ENCODE data around the gene SSX2IP.

The SSX2IP gene

DNA sequence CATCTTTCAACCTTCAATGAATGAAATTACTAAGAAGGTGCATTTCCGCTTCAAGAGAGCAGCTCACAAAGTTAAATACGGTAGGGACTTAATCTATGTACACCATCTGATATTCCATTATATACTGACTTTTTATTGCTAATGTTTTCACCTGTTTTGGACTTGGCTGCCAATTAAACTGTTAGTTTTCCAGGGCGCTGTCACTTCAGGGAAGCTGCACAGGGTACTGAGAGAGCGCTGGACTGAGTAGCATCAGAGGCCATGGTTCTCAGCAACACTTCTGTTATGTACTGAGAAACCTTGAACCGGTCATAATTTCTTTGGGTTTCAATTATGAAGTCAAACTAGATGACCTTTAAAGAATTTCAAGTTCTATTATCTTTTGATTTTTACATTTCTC lies 8.2 kb downstream of the SSX2IP start:
- no peak overlapping the region for H3K4me3 ChIP-seq (ENCODE audit: low read depth, low read length)
- no peak for DNase-seq (ENCODE audit: low read depth)
- TF ChIP-seq CTCF (IDR thresholded peaks at IDR 0.05; ENCODE audit: low read depth, low read length, missing control alignments), result no peak
- in situ Hi-C loops (cut with HindIII; ENCODE audit: low sequenced_read_pairs), result no loop called here

DNA sequence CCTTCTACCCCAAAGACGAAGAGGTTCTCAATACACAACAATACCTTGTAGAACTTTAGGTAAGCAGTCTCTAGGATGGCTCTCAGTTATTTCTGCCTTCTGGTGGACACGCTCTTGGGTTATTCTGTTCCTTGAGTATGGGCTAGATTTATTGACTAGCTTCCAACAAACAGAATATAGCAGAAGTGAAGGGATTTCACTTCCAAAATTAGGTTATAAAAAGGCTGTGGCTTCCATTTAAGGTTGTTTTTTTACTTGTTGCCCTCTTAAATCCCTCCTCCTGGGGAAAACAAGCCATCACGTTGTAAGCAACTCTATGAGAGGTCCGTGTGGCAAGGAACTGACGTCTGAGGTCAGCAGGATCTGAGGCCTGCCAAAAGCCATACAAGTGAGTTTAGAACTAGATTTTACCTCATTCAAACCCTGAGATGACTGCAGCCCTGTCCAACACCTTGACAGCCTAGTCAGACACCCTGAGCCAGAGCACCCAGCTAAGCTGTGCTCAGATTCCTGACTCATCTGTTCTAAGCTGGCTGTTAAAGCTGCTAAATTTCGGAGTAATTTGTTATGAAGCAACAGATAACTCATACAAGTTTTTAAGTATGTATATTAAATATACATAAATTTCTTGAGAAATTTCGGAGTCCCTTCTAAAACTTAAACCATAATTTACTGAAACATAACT lies 12.7 kb downstream of the SSX2IP start:
- DNase-seq (ENCODE audit: low read depth), result no peak
- TF ChIP-seq CTCF (IDR thresholded peaks at IDR 0.05; ENCODE audit: low read depth, low read length, missing control alignments), result no peak
- no peak overlapping the region for H3K4me3 ChIP-seq (ENCODE audit: low read depth, low read length)
- in situ Hi-C loops (cut with HindIII; ENCODE audit: low sequenced_read_pairs), result no loop called here

GRCh38 chr1:84675631-84676030 lies 14.6 kb downstream of the SSX2IP start:
- in situ Hi-C loops (cut with HindIII; ENCODE audit: low sequenced_read_pairs), result no loop called here
- no peak for DNase-seq (ENCODE audit: low read depth)
- no peak for TF ChIP-seq CTCF (IDR thresholded peaks at IDR 0.05; ENCODE audit: low read depth, low read length, missing control alignments)
- H3K4me3 ChIP-seq (ENCODE audit: low read depth, low read length), result no peak overlapping the region

GRCh38 chr1:84675106-84675505 lies 15.2 kb downstream of the SSX2IP start:
- no peak for DNase-seq (ENCODE audit: low read depth)
- in situ Hi-C loops (cut with HindIII; ENCODE audit: low sequenced_read_pairs), result no loop called here
- no peak for TF ChIP-seq CTCF (IDR thresholded peaks at IDR 0.05; ENCODE audit: low read depth, low read length, missing control alignments)
- H3K4me3 ChIP-seq (ENCODE audit: low read depth, low read length), result no peak overlapping the region

GRCh38 chr1:84674705-84675104 lies 15.6 kb downstream of the SSX2IP start:
- DNase-seq (ENCODE audit: low read depth), result no peak
- no peak for TF ChIP-seq CTCF (IDR thresholded peaks at IDR 0.05; ENCODE audit: low read depth, low read length, missing control alignments)
- in situ Hi-C loops (cut with HindIII; ENCODE audit: low sequenced_read_pairs), result no loop called here
- no peak overlapping the region for H3K4me3 ChIP-seq (ENCODE audit: low read depth, low read length)

- in situ Hi-C loops (cut with HindIII; ENCODE audit: low sequenced_read_pairs), result no loop called here
- no peak for TF ChIP-seq CTCF (IDR thresholded peaks at IDR 0.05; ENCODE audit: low read depth, low read length, missing control alignments)
- no peak for DNase-seq (ENCODE audit: low read depth)
- no peak overlapping the region for H3K4me3 ChIP-seq (ENCODE audit: low read depth, low read length)
These were observed 16.2 kb downstream of the SSX2IP start for GRCh38 chr1:84674021-84674420.
